Uterus (tissue), 2 donors: ENCODE results near the gene STAT4.

Source experiments
- POLR2A ChIP-seq, 2 donors: fragments of 450-650 bp; IDR thresholded peaks; one replicate each; pipeline ENCODE4 v1.6.1; 2016; ENCODE audit warnings: antibody characterized with exemption in 2 of 2, mild to moderate bottlenecking in 1 of 2, moderate library complexity in 1 of 2
- TF ChIP-seq, protein P1 (sequence below), 4 experiments: fragments of 200-600 bp in 2 of 4; fragments of 450-650 bp in 2 of 4; sonication (generic) in 2 of 4; IDR thresholded peaks; one replicate each; pipeline ENCODE4 v1.5.1; 2016 to 2019; ENCODE audit warnings: antibody characterized with exemption in 4 of 4, mild to moderate bottlenecking in 2 of 4, moderate library complexity in 1 of 4

DNA sequence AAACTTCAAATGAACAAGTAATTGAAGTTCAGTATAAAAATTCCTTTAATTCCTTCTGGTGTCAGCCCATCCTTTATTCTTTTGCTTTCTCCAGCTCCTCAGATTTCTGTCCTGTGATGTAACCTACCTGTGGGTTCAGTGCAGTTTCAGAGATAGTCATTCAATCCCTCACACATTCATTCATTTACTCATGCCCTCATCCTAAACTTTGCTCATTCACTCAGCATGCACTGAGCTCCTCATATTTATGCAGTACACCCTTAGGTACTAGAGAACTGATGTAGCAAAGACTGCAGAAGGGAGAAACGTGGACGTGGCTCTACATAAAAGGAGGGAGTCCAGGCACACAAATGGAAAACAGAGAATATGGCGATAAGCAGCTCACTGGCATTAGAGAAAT is 91.5 kb downstream of the STAT4 start:
- TF ChIP-seq POLR2A (IDR thresholded peaks at IDR 0.05) = no peak
- TF ChIP-seq, protein P1, sequence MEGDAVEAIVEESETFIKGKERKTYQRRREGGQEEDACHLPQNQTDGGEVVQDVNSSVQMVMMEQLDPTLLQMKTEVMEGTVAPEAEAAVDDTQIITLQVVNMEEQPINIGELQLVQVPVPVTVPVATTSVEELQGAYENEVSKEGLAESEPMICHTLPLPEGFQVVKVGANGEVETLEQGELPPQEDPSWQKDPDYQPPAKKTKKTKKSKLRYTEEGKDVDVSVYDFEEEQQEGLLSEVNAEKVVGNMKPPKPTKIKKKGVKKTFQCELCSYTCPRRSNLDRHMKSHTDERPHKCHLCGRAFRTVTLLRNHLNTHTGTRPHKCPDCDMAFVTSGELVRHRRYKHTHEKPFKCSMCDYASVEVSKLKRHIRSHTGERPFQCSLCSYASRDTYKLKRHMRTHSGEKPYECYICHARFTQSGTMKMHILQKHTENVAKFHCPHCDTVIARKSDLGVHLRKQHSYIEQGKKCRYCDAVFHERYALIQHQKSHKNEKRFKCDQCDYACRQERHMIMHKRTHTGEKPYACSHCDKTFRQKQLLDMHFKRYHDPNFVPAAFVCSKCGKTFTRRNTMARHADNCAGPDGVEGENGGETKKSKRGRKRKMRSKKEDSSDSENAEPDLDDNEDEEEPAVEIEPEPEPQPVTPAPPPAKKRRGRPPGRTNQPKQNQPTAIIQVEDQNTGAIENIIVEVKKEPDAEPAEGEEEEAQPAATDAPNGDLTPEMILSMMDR (IDR thresholded peaks at IDR 0.05) = no peak
